Prostate gland (tissue), 2 donors: ENCODE data around the gene LPCAT3.

Experiments
- POLR2A ChIP-seq: fragments of 450-650 bp; IDR thresholded peaks from one replicate; pipeline ENCODE4 v1.6.1; 2016; ENCODE audit warnings: antibody characterized with exemption, mild to moderate bottlenecking
- TF ChIP-seq, protein P1 (sequence below), 4 experiments: fragments of 200-600 bp in 2 of 4; fragments of 450-650 bp in 2 of 4; sonication (generic) in 2 of 4; IDR thresholded peaks; 1 replicate in 3 of 4; 2 replicates in 1 of 4; pipeline ENCODE4 v1.5.1; 2016 to 2019; ENCODE audit warnings: antibody characterized with exemption in 4 of 4, mild to moderate bottlenecking in 2 of 4, moderate library complexity in 2 of 4

DNA sequence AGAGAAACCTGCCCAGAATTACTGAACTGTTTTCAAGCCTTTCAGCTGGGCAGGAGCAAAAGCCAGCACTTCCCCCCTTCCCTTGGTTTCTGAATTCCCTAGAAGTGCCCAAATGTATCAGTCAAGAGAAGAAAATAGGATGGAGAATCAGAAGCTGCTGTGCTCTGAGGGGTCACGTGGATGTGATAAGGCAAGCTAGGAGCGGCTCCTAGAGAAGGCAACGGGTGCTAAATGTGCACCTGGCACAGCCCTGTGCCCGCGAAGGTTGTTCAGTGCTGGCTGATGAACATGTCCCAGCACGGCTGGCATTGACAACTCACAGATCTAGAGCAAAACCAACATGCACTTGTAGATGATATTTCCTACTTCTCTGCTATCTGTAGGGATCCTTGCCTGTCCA is 39.3 kb downstream of the LPCAT3 start:
- TF ChIP-seq, protein P1, sequence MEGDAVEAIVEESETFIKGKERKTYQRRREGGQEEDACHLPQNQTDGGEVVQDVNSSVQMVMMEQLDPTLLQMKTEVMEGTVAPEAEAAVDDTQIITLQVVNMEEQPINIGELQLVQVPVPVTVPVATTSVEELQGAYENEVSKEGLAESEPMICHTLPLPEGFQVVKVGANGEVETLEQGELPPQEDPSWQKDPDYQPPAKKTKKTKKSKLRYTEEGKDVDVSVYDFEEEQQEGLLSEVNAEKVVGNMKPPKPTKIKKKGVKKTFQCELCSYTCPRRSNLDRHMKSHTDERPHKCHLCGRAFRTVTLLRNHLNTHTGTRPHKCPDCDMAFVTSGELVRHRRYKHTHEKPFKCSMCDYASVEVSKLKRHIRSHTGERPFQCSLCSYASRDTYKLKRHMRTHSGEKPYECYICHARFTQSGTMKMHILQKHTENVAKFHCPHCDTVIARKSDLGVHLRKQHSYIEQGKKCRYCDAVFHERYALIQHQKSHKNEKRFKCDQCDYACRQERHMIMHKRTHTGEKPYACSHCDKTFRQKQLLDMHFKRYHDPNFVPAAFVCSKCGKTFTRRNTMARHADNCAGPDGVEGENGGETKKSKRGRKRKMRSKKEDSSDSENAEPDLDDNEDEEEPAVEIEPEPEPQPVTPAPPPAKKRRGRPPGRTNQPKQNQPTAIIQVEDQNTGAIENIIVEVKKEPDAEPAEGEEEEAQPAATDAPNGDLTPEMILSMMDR (IDR thresholded peaks at IDR 0.05): no peak
- no peak for TF ChIP-seq POLR2A
